ENCODE results near the gene IL6ST.

The IL6ST gene

GRCh38 chr5:55929020-55929799 lies 65.6 kb downstream of the IL6ST start:
- CTCF ChIA-PET = no interaction called here

GRCh38 chr5:55927861-55928655 lies 66.7 kb downstream of the IL6ST start:
- no peak for TF ChIP-seq CTCF (IDR thresholded peaks at IDR 0.05; ENCODE audit: control extremely low read depth, extremely low read depth, low read depth, missing control alignments)
- CTCF ChIA-PET = no interaction called here
- no peak for DNase-seq (ENCODE audit: extremely low spot score)
- POLR2A ChIA-PET = no interaction called here

More at GRCh38 chr5:55929020-55929799, 65.6 kb downstream of the IL6ST start:
- POLR2A ChIA-PET = no interaction called here
- no peak for TF ChIP-seq CTCF (IDR thresholded peaks at IDR 0.05; ENCODE audit: control extremely low read depth, extremely low read depth, low read depth, missing control alignments)
- DNase-seq (ENCODE audit: extremely low spot score) = no peak

- POLR2A ChIA-PET = no interaction called here
Measured at GRCh38 chr5:55926476-55926875, 68.3 kb downstream of the IL6ST start.

GRCh38 chr5:55925712-55926111 lies 69.1 kb downstream of the IL6ST start:
- CTCF ChIA-PET = interaction anchor here (1.3 to 4.3 kb wide), 2 partner anchors 11 kb away, joined by 4 to 36 read pairs; no protein-coding TSS in a partner anchor
- no peak for TF ChIP-seq CTCF (IDR thresholded peaks at IDR 0.05; ENCODE audit: control extremely low read depth, extremely low read depth, low read depth, missing control alignments)
- no peak for DNase-seq (ENCODE audit: extremely low spot score)
- POLR2A ChIA-PET = no interaction called here

More at GRCh38 chr5:55926476-55926875, 68.3 kb downstream of the IL6ST start:
- CTCF ChIA-PET = interaction anchor here (1.3 kb wide), 1 partner anchor 10 kb away, joined by 4 read pairs; no protein-coding TSS in a partner anchor
- DNase-seq (ENCODE audit: extremely low spot score) = no peak
- no peak for TF ChIP-seq CTCF (IDR thresholded peaks at IDR 0.05; ENCODE audit: control extremely low read depth, extremely low read depth, low read depth, missing control alignments)

- CTCF ChIA-PET = interaction anchor here (4.3 kb wide), 1 partner anchor 11 kb away, joined by 36 read pairs; no protein-coding TSS in a partner anchor
- POLR2A ChIA-PET = no interaction called here
Measured at GRCh38 chr5:55925181-55925580, 69.6 kb downstream of the IL6ST start.

More at GRCh38 chr5:55925181-55925580, 69.6 kb downstream of the IL6ST start:
- DNase-seq (ENCODE audit: extremely low spot score) = no peak
- TF ChIP-seq CTCF (IDR thresholded peaks at IDR 0.05; ENCODE audit: control extremely low read depth, extremely low read depth, low read depth, missing control alignments) = no peak

Measured in GM10248 (cell line).